Testis (tissue), 3 donors: ENCODE data around the gene MMP23B. TPM values are rescaled to one million over a fixed set of nuclear protein-coding genes. Genes with fewer than 3 reads are reported as not detected.
"Not testable (repeated sequence)": the region's sequence is repeated elsewhere in the genome, so short reads cannot be mapped to it uniquely, and the experiment has no call there.

Source experiments
- DNase-seq: peaks from one replicate; pipeline ENCODE4 v3.0.0-alpha.2; 2019
- H3K27ac ChIP-seq, 2 donors: fragments of 200-600 bp; sonication (generic); one replicate each; pipeline ENCODE4 v1.5.1; 2019
- H3K27me3 ChIP-seq: fragments of 200-600 bp; sonication (generic); one replicate; pipeline ENCODE4 v1.5.1; 2019
- H3K36me3 ChIP-seq: fragments of 200-600 bp; sonication (generic); one replicate; pipeline ENCODE4 v1.5.1; 2017; ENCODE audit warnings: low read depth; ENCODE audit errors: missing control alignments
- H3K4me1 ChIP-seq: fragments of 200-600 bp; sonication (generic); one replicate; pipeline ENCODE4 v1.5.1; 2019
- H3K4me3 ChIP-seq, 2 donors: fragments of 200-600 bp; sonication (generic); one replicate each; pipeline ENCODE4 v1.5.1; 2017 to 2019
- H3K9me3 ChIP-seq: fragments of 200-600 bp; sonication (generic); one replicate; pipeline ENCODE4 v1.5.1; 2017
- POLR2A ChIP-seq: fragments of 450-650 bp; IDR thresholded peaks from one replicate; pipeline ENCODE4 v1.6.1; 2017; ENCODE audit warnings: antibody characterized with exemption, mild to moderate bottlenecking, moderate library complexity
- WGBS, 2 donors: methylation state at CpG; one replicate each; pipeline ENCODE4 v1.1.5; 2018; 5-methylcytosine and 5-hydroxymethylcytosine counted together
- intact Hi-C: fragments of 100-400 bp; cut with DNase I; formaldehyde crosslinking; loops from one replicate; pipeline ENCODE4 v1.15.1; 2023; ENCODE audit warnings: low total_unique reads
- polyA plus RNA-seq: library from polyadenylated mRNA; stranded (reverse); fragments of 350-450 nt; fragmentation: Illumina TruSeq; extraction: RNeasy Lipid Tissue Mini Kit (QIAGEN cat#74804); gene quantifications from one replicate; pipeline ENCODE4 v1.2.3, GENCODE V29; 2014; ENCODE audit warnings: low read depth, low replicate concordance; ENCODE audit not compliant: insufficient read depth
- total RNA-seq, 2 donors: library from RNA; depleted of rRNA; stranded (reverse); fragments of >200 nt; gene quantifications; one replicate each; pipeline ENCODE4 v1.2.3, GENCODE V29; 2016
- TF ChIP-seq, protein P1 (sequence below), 3 experiments: fragments of 450-650 bp in 2 of 3; fragments of 200-600 bp in 1 of 3; sonication (generic) in 1 of 3; IDR thresholded peaks; one replicate each; pipeline ENCODE4 v1.5.1; 2016 to 2019; ENCODE audit warnings: antibody characterized with exemption in 3 of 3, mild to moderate bottlenecking in 2 of 3, moderate library complexity in 1 of 3

Gene MMP23B
- total and polyA plus RNA-seq, 3 donors from 2014 or later, result 13.1 to 50.2 (median 49.0) TPM

DNA sequence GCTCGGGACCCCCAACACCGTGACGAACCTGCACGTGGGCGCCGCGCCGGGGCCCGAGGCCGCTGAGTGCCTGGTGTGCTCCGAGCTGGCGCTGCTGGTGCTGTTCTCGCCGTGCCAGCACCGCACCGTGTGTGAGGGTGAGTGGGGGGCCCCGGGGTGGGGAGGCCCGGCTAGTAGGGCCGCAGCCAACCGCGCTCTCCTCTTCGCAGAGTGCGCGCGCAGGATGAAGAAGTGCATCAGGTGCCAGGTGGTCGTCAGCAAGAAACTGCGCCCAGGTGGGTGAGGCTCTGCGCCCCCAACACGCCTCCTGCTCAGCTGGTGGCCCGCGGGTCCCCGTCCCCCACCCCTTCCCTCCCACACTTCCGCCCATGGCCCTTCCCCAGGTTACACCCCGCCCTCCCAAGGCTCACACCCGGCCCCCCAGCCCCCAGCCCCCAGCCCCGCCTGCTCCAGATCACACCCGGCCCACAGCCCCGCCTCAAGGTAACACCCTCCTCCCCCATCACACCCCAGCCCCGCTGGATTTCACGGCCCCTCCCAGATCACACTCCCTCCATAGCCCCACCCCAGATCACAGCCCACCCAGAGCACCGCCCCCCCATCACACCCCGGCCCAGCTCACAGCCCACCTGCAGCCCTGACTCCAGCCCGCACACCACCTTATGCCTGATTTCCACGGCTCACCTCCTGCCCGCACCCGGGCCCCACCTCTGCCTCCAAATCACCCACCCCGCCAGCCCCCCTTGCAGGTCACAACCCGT, 2.4 kb upstream of the MMP23B start:
- WGBS, 2 donors, result 61 to 71% methylated on average over 37 to 43 of the region's 48 CpGs

DNA sequence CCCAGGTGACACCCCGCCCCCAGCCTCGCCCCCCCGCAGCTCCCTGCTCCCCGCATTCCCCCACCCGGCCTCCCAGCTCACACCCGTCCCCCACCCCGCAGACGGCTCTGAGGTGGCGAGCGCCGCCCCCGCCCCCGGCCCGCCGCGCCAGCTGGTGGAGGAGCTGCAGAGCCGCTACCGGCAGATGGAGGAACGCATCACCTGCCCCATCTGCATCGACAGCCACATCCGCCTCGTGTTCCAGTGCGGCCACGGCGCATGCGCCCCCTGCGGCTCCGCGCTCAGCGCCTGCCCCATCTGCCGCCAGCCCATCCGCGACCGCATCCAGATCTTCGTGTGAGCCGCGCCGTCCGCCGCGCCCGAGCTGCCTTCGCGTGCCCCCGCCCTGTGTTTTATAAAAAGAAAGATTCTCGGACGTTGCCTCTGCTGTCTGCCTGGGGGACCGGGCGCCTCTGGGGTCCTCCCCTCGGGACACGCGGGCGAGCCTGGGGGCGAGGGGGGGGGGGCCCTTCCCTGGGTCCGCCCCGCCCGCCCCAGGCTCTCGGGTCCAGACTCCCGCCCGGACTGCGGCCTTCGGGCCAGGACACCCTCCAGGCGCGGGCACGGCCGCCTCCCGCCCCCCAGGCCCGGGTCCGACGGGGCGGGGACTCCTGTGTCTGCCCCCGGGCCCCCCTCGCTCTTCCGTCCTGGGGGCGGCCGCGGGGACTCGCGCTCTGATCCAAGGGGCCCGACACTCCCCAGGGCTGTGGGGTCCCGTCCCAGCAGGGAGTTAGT, 1.6 kb upstream of the MMP23B start:
- peak; percentile 75 for DNase-seq
- WGBS, 2 donors, result 27 to 46% methylated on average over 36 to 58 of the region's 81 CpGs
- intact Hi-C loops, result no loop called here
- Histone ChIP-seq H3K36me3 (no peaks in the 10 kb centered on the region), H3K9me3 (no peaks in the 10 kb centered on the region), H3K27ac (peak overlapping the region; percentile 75 to 92), H3K4me3 (peak overlapping the region; percentile 36 to 45), H3K4me1 (peaks cover 3% of the 10 kb centered on the region), H3K27me3 (no peaks in the 10 kb centered on the region)
- TF ChIP-seq, protein P1, sequence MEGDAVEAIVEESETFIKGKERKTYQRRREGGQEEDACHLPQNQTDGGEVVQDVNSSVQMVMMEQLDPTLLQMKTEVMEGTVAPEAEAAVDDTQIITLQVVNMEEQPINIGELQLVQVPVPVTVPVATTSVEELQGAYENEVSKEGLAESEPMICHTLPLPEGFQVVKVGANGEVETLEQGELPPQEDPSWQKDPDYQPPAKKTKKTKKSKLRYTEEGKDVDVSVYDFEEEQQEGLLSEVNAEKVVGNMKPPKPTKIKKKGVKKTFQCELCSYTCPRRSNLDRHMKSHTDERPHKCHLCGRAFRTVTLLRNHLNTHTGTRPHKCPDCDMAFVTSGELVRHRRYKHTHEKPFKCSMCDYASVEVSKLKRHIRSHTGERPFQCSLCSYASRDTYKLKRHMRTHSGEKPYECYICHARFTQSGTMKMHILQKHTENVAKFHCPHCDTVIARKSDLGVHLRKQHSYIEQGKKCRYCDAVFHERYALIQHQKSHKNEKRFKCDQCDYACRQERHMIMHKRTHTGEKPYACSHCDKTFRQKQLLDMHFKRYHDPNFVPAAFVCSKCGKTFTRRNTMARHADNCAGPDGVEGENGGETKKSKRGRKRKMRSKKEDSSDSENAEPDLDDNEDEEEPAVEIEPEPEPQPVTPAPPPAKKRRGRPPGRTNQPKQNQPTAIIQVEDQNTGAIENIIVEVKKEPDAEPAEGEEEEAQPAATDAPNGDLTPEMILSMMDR (IDR thresholded peaks at IDR 0.05), result no peak
- no peak for TF ChIP-seq POLR2A

More for the DNA sequence above, 2.4 kb upstream of the MMP23B start:
- DNase-seq, result no peak
- intact Hi-C loops, result no loop called here
- Histone ChIP-seq H3K27ac (no peak overlapping the region), H3K4me1 (peaks cover 3% of the 10 kb centered on the region), H3K9me3 (no peaks in the 10 kb centered on the region), H3K36me3 (no peaks in the 10 kb centered on the region), H3K4me3 (peak overlapping the region in 1 of 2 donors; percentile 20), H3K27me3 (no peaks in the 10 kb centered on the region)
- no peak for TF ChIP-seq POLR2A
- TF ChIP-seq, protein P1 (IDR thresholded peaks at IDR 0.05), result no peak

GRCh38 chr1:1630965-1631781, 800 bp upstream of the MMP23B start:
- 36 to 47% methylated on average over 6 to 67 of the region's 79 CpGs for WGBS, 2 donors
- H3K9me3 ChIP-seq, result no peaks in the 10 kb centered on the region
- peak overlapping the region; percentile 75 to 92 for H3K27ac ChIP-seq
- peak; percentile 64 for DNase-seq
- H3K27me3 ChIP-seq, result no peaks in the 10 kb centered on the region
- TF ChIP-seq, protein P1 (IDR thresholded peaks at IDR 0.05), result no peak
- TF ChIP-seq POLR2A, result no peak
- H3K36me3 ChIP-seq, result no peaks in the 10 kb centered on the region
- H3K4me1 ChIP-seq, result peaks cover 3% of the 10 kb centered on the region
- H3K4me3 ChIP-seq, result peak overlapping the region; percentile 36 to 45
- intact Hi-C loops, result no loop called here

DNA sequence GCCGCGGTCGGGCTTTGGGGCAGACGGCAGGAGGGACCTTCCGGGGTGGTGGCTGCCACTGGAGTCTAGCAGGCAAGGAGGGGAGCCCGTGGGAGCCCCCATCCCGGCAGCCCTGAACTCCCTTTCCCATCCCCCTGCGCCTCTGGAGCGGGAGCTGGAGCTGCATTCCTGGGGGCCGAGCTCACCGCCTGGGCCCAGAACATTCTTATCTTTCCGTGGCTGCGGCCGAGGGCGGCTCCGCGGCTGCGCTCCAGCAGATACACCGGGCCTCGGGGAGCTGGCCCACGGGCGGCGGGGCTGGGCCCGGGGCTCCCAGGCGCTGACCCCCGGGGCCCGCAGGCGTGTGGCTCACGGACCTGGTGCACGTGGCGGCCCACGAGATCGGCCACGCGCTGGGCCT, 1.4 kb downstream of the MMP23B start:
- H3K9me3 ChIP-seq, H3K4me3 ChIP-seq, H3K27me3 ChIP-seq, H3K36me3 ChIP-seq, H3K4me1 ChIP-seq, H3K27ac ChIP-seq, intact Hi-C loops, DNase-seq: not testable (repeated sequence)
- WGBS, 2 donors, result no CpG with 5 or more reads among the region's 35 CpGs

- 90% methylated on average over 8 of the region's 13 CpGs; no CpG with 5 or more reads in 1 of the 2 donors for WGBS, 2 donors
- H3K27me3 ChIP-seq, H3K36me3 ChIP-seq, DNase-seq, H3K4me1 ChIP-seq, intact Hi-C loops, H3K9me3 ChIP-seq, H3K27ac ChIP-seq, H3K4me3 ChIP-seq: not testable (repeated sequence)
These were observed 2.6 kb downstream of the MMP23B start for GRCh38 chr1:1634613-1635012.

GRCh38 chr1:1636621-1637478, 4.9 kb downstream of the MMP23B start:
- intact Hi-C loops, DNase-seq, H3K4me3 ChIP-seq, H3K27me3 ChIP-seq, H3K9me3 ChIP-seq, H3K36me3 ChIP-seq, H3K27ac ChIP-seq, H3K4me1 ChIP-seq: not testable (repeated sequence)
- 83 to 90% methylated on average over 8 to 36 of the region's 37 CpGs for WGBS, 2 donors

DNA sequence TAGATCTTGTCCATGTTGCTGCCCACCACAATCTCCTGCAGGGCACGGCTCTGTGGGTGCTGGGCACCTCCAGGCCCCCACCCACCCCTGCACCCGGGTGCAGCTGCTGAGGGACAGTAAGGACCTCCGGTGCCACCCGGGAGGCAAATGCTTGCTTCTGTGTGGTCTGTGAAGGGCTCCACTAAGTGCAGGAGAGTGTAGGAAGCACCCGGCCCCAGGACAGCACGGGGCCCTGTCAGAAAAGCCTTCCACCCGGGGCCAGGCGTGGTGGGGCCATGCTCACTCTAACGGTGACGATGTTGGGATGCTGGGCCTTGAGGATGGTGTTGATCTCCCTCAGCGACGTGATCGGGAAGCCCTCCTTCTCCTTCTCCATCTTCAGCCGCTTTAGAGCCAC, 5.5 kb downstream of the MMP23B start:
- H3K27me3 ChIP-seq, H3K27ac ChIP-seq, H3K36me3 ChIP-seq, DNase-seq, intact Hi-C loops, H3K4me1 ChIP-seq, H3K9me3 ChIP-seq, H3K4me3 ChIP-seq: not testable (repeated sequence)
- 85 to 89% methylated on average over 7 to 12 of the region's 14 CpGs for WGBS, 2 donors
